Stimulated activated CD8-positive, alpha-beta memory T cell treated with anti-CD3 and anti-CD28 coated beads, Interleukin-7, amount 100 ng/mL, for 48 hours (primary cell): Measurements from ENCODE around the gene HOXC6.

ENCODE experiments used
- DNase-seq, 2 donors: peaks; one replicate each; pipeline ENCODE4 v3.0.0-alpha.2; 2020; ENCODE audit warnings: low read depth in 1 of 2; ENCODE audit errors: extremely low read depth in 1 of 2

HOXC6 gene

DNA sequence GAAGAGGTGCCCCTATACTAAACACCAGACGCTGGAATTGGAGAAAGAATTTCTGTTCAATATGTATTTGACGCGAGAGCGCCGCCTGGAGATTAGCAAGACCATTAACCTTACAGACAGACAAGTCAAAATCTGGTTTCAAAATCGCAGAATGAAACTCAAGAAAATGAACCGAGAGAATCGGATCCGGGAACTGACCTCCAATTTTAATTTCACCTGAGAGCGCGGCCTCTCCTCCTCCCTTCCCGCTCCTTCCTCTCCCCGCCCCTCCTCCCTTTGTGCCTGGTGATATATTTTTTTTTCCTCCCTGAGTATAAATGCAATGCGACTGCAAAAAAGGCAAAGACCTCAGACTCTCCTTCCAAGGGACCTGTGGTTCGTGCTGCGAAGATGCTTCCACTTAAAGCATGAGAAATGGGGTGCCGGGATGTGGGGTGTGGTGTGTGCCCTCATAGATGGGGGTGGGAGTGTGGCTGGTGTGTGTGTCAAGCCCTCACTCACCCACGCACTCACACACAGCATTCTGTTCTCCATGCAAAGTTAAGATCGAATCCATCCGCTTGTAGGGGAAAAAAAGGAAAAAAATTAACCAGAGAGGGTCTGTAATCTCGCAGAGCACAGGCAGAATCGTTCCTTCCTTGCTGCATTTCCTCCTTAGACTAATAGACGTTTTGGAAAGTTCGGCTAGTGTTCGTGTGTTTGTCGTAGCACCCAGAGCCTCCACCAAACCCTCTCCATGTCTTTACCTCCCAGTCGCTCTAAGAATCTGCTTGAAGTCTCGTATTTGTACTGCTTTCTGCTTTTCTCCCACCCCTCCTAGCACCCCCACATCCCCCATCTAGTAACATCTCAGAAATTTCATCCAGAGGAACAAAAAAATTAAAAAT, 38.8 kb upstream of the HOXC6 start:
- DNase-seq = no peak

DNA sequence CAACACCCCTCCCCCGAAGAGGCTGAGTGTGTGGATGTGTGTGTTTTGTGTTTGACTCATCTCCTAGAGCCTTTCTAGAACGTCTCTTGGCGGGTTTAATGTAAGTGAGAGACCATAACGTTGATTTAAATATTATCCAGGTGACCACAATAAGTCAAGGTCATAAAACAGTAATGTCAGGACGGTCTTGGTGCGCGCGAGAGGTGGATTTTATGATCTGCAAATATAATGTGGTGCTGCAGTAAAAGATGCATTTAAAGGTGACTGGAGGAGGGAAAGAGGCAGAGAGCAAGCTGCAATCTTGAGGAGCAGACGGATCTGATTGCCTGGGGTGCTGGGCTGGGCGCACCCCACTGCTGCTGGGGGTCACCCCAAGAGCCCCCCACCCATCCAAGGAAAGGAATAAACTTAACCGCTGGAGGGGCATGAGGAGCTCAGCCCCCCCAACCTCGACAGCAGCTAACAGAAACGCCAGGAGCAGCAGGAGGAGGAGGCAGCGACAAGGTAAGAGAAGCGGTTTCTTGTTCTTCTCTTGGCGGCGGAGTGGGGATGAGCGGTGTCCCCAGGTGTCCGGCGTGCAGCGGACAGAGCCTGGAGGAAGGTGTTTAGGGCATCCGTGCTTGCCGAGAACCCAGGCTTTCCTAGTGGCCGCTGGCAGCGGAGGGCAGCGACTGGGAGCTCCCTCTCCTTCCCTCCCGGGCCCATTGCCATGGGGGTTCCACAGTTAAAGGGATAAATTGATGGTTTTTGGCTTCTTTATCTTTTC, 37.7 kb upstream of the HOXC6 start:
- DNase-seq = no peak

DNA sequence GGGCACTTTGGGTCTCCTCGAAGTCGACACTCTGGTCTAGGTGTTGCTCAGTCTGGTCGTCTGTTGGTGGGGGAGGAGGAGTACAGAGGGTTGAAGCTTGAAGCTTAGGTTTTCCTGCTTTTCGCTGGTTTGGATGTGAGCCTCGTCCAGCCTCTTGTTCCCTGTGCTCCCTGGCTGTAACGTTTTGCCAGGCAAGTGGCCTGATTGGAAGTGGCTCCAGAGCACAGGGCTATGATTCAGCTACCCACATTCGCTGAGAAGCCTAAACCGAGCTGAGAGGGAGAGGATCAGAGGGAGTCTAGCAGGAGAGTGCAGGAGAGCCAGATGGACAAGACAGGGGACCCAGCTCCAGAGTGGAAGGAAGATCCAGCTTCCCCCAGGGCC, 37.2 kb upstream of the HOXC6 start:
- DNase-seq = no peak

DNA sequence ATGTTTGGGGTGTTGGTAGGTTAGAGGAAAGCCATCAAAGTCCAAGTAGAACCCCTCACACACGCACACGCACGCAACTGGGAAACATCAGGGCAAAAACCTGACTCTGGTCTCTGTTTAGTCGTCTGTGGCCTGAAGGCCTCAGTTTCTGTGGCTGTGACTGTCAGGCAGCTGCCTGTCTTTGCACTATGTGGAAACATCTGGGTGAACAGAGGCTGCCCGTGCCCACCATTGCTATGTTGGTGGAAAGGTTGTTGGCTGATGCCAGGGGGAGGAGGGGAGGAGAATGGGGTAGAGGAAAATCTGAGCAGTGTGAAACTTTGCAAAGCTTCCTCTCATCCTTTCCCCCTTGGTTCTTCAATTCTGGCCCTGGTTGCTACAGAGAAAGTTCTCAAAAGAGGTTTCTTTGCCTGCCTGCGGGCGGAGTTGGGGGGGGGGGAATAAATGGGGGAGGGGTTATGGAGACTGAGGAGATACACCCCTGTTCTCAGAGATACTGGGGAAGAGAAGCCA, 35.8 kb upstream of the HOXC6 start:
- DNase-seq = no peak

DNA sequence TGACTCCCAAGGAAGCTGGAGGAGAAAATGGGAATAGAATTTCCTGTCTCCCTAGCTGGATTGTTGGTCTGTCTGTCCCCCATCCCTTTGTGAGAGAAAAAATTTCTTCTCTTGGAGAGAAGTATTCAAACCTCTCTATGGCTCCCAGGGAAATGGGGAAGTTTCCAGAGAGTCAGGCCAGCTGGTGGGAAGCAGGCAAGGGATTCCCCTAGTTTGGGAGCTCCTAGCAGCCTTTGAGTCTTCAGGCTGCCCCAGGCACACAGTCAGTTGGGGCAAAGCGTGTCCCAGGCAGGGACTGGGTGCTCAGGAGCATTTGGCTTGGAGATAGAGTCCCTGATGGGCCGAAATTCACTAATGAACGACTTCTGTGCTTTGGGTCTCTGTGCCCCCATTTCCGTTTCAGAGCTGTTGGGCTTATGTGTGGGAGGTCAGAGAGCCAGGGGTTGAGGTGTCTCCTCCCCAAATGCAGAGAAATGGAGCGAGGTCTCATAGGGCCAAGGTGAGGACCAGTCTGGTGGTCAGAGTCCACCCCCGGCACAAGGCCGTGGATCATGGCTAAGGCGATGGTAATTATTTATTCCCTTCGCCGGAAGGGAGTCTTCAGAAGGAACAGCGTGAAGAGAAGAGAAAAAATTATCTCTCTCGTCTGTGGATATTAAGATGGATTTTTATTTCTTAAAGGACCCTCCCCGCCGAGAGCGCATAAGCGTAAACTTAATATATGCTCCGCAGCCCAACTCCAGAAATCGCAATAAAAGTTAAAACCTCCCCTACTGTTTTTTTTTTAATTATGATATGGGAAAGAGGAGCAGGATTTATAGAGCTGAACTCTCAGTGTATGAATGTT, 34.9 kb upstream of the HOXC6 start:
- DNase-seq = no peak

DNA sequence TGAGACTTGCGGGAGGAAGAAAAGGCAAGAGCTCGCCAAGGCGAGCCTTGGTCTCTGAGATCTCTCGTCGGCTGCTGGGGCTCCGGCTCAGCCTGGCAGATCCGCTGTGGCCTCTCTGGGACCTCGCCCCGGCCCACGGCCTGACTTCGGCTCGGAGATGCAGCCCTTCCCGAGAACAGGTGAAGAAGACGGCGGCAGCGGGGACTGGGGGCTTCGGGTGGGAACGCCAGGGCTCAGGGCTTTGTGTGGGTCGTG, 34.3 kb upstream of the HOXC6 start:
- no peak for DNase-seq

DNA sequence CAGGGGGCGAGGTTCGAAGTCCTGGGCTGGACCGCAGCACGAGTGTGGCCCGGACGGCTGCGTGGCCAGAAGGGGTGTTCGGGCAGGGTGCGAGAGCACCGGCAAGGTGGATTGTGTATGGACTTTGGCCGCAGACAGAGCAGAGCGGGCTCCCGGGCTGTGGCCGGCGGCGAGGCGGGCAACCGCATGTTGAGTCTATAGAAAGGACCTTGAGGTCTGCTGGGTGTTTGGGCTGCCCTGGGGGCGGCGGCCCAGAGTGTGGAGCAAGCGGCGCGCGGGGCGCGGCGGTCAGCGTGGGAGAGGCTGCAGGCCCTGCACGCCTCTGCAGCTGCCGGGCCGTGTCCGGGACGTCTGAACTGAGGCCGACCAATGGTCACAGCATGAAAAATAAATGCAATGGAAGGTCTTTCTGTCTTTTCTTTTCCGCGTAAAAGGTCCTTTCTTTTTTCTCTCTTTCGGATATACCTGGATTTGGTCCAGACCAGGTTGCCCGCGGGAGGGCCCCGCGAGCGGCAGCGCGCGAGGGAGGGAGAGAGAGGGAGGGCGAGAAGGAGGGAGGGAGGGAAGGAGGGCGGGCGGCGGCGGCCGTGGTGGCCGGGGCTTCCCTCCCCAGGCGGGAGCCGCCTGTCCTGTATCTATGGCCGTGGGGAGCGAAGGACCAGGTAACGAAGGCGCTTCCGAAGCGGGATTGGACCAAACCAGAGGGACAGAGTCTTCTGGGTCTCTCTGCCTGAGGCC, 33.8 kb upstream of the HOXC6 start:
- DNase-seq = no peak

DNA sequence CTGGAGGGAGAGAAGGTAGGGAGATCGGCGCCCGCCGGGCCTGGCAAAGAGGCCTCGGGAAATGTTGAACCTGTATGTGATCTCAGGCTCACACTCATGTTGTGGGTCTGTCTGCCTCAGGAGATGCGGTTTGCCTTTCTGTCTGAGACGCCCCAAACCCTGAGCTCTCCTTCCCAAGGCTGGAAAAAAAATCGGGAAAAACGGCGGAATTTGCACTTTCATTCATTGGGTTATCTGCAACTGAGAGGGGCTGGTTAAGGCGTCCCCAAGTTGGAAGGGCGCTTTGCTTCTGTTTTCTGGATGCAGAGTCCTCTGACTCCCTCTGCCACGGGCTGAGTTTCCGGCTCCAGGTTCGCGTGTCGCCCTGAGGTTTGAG, 33.2 kb upstream of the HOXC6 start:
- no peak for DNase-seq

DNA sequence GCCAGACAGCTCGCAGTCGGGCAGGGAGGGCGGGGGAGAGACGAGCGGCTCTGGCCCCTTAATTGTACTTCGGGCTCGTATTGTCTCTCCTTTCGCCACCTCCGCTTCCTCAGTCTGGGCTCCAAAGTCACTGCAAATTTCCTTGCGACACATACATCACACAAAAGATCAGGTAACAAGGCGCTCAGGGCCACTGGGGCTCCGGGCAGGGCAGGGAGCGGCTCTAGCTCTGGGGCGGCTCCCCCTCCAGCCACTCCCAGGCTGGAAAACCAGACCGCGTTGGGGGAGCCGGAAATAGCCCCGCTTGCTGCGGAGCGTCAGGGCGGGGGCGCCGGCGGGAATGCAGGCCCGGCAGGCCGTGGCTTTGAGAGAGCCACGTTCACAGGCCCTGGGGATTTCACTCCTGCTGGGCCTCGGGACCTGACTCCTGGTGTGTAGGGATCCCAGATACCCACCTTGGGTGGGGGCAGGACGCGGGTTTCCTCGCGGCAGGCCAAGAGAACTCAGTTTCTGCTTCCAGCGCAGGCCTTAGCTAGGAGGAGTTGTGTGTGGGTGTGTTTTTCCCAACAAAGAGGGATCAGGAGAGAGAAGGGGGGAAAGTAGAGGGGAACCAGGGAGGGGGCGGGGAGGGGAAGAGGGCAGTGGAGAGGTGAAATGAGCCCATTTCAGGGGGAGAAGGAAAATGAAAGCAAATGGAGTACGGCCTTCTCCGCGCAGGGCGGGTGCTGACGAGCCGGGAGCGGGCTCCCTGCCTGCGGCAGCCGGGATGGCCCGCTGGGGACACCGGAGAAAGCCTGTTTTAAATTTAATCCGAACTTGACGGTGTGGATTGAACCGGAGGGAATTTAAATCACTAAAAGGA, 32.6 kb upstream of the HOXC6 start:
- no peak for DNase-seq

DNA sequence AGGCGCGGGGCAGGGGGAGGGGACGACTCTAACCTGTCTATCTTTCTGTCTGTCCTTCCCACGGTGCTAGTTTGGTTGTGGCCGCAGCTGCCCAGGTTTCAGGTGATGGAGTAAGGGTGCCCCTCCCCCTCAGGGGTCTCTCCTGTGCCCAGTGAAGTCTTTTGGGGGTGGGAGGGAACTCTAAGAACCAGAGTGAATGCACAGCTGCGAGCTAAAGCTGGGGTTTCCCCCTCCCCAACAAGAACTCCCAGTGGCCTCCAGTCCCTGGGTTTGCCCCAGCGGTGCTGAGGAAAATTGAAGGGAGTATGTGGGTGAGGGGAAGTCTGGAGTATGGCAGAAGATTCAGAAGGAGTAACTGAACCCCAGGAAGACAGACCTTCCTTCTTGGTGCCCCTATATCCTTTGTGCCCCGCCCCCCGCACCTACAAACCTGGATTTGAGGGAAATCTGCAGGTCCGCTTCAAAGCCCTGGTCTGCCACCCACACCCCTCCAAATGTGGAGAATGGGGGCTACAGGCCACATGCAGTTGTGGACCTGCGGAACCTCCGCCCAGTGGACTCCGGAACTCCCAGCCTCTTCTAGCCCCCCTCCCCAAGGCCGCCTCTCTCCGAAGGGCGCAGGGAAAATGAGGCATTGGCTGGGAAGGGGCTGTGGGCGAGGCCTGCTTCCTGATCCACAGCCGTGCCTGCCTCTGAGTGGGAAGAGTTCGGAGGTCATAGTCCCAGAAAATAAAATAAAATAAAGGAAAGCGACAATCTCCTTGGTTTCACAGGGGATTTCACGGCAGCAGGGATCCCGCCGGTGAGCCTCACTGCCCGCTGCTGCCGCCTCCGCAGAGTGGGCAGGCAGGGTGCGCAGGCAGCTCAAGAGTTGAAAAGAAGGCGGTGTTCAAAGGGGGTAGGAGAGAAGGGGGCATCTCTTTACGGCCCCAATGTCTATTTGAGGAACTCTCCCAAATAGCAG, 31.7 kb upstream of the HOXC6 start:
- DNase-seq = no peak

DNA sequence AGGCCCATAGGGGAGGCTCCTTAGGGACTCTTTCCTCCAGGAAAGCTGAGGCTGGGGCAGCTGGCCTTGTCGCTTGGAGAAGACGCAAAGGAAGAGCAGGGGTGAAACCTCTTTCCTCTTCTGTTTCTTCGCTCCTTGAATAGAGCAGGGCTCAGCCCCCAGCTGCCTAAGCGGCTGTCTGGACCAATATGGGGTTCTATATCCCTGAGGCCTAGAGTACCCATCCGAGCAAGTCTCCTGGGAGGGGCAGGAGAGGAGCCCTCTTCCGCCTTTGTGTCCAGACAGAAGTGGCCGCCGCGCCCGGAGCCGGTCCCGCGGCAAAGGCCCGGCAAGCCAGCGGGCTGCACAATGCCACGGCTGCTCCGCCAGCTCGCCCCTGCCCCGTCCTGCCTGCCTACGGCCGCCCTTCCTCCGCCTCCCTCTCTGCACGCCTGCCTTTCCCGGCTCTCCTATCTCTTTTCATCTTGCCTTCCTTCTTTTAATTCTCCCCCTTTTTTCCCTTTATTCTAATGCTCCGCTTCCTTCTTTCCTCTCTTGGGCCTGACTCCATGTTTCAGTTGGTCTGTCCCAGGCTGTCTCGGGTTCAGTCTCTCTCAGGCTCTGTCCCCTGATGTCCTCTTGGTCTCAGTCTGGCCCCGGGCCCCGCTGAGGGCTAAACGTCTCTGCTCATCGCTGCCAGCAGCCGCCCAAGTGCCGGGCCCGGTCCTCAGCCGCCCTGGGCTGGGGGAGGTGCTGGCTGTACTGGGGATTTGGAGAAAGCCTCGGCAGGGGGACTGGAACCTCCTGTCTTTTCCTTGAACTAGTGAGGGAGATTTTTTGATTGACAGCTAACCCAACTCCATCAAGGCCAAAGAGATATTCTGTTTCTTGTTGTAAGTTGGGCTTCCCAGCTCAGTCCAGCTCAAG, 30.8 kb upstream of the HOXC6 start:
- no peak for DNase-seq

DNA sequence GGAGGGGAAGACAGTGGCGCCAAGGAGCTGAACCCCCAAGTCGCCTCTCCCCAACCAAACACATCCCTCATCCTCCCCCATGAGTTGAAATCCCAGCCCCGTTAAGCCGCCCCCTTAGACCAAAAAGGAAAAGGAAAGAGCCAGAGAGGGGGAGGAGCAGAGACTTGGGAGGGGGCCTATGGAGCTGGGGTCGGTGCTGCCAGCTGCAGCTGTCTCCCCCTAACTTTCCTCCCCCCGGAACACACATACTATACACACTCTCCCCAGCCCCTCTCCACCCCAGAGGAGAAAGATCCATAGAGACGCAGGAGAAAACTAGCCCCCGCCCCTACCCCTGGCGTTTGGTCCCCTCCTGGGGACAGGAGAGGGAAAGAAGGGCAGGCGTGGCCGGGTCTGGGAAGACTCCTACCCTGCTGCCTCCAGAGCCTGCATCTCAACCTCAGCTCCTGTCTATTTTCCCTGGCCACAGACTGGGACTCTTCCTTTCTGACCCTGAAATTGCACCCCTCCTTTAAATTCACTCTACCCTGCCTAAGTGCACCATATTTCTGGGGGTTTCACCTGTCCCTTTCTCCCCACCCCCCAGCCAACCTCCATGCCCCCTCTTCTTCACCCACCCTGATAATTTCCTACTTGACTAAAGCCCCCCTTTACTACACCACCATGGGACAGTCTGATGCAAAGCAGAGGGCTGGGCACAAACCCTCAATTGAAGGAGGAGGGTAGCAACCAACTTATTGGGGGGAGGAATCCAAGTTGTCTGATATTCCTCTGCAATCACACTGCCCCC, 29.9 kb upstream of the HOXC6 start:
- no peak for DNase-seq

DNA sequence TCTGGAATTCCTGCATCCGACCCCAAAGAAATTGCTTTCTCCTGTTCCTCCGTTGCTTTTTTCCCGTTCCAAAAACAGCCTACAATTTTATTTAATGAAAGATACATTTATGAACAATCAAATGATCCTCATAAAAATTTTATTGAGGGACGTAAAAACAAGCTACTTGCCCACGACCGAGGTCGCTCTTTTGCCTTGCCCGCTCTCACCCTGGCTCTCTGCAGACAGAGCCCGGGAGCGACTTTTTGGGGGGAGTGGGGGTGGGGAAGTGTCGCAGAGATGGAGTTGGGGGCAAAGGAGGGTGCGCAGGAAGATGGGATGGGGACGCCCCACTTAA, 29.4 kb upstream of the HOXC6 start:
- DNase-seq = no peak

DNA sequence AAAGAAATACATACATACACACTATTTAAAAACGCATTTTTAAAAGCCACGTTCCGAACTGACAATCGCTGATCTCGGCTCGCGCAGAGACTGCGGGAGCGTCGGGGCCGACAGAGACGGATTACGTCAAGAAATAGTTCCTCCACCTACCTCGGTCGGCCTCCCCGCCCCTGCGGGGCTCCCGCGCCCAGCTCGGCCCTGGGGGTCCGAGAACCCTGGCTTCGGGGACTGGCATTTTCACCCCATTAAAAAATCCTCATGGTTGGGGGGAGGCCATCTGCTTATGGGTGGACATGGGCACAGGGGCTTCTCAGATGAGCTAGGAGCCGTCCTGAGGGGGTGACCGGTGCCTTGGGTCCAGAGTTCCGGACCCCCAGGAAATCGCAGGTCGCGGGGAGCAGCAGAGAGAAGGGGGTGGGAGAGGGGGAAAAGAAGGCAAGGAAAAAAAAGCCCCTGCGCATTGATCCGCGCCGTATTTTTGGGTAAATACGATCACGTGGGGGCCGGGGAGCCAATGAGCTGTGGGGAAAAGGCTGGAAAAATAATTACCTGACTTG, 28.6 kb upstream of the HOXC6 start:
- DNase-seq = no peak

DNA sequence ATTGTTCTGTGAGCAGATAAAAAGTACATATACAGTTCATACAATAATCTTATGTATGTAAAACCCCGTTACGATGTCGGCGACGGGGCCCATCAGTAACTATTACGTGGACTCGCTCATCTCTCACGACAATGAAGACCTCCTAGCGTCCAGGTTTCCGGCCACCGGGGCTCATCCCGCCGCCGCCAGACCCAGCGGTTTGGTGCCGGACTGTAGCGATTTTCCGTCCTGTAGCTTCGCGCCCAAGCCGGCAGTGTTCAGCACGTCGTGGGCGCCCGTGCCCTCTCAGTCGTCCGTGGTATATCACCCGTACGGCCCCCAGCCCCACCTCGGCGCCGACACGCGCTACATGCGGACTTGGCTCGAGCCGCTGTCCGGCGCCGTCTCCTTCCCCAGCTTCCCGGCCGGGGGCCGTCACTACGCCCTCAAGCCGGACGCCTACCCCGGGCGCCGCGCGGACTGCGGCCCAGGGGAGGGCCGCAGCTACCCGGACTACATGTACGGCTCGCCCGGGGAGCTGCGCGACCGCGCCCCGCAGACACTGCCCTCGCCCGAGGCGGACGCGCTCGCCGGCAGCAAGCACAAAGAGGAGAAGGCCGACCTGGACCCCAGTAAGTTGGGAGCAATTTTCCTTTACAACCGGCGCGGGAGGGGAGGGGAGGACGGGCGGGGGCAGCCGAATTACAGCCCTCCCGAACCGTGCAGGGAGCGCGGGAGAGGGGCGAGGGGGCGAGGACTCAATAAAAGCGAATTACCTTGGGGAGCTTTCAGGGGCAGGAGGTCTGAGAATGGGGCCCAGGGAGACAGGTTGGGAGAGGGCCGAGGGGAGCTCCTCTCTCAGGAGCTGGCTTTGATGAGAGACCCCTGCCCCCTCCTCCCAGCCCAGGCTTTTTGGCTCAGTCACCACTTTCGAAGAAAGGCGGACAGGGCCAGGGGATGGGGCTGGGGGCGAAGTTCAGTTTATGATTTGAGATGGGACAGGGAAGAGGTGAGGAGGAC, 27.8 kb upstream of the HOXC6 start, which contains the start of gene HOXC9:
Gene HOXC9, plus strand, starts transcription at position 46 of the 999 bp plus-strand sequence. Its CDS starts 28 bp downstream, at position 74.
- DNase-seq = no peak
